HepG2 (cell line): ENCODE results near the gene SCN7A. TPM values are rescaled to one million over a fixed set of nuclear protein-coding genes. Genes with fewer than 3 reads are reported as not detected.

Source experiments
- HOXD1 ChIP-seq: sonication (generic); formaldehyde crosslinking; IDR thresholded peaks from 2 replicates; pipeline ENCODE4 v1.5.0; 2020; ENCODE audit warnings: missing genetic modification reagents
- ISL2 ChIP-seq: sonication (generic); formaldehyde crosslinking; IDR thresholded peaks from 2 replicates; pipeline ENCODE4 v1.5.0; 2020; ENCODE audit warnings: missing genetic modification reagents
- KLF11 ChIP-seq: IDR thresholded peaks from 2 replicates; pipeline ENCODE4 v1.6.1; 2016; ENCODE audit warnings: missing compliant biosample characterization
- MEIS2 ChIP-seq: sonication (generic); formaldehyde crosslinking; IDR thresholded peaks from 2 replicates; pipeline ENCODE4 v1.9.0; 2021; ENCODE audit warnings: mild to moderate bottlenecking, missing genetic modification reagents
- POGZ ChIP-seq: sonication (generic); formaldehyde crosslinking; IDR thresholded peaks from 2 replicates; pipeline ENCODE4 v1.4.0; 2020; ENCODE audit warnings: mild to moderate bottlenecking, missing genetic modification reagents
- RARA ChIP-seq: IDR thresholded peaks from 2 replicates; pipeline ENCODE4 v1.6.1; 2016; ENCODE audit warnings: missing genetic modification reagents, missing compliant biosample characterization
- RNF2 ChIP-seq: fragments of 450-650 bp; conservative IDR thresholded peaks from 2 replicates; pipeline ENCODE4 v1.6.1; 2016; ENCODE audit warnings: low read depth
- SAFB2 ChIP-seq: sonication (generic); formaldehyde crosslinking; IDR thresholded peaks from 2 replicates; pipeline ENCODE4 v1.5.1; 2020; ENCODE audit warnings: missing genetic modification reagents, low read depth, mild to moderate bottlenecking, borderline replicate concordance
- ZFP36 ChIP-seq: fragments of 150-350 bp; IDR thresholded peaks from 2 replicates; pipeline ENCODE4 v1.6.1; 2018; ENCODE audit warnings: borderline replicate concordance, low read length, low read depth; ENCODE audit not compliant: partially characterized antibody
- ZNF205 ChIP-seq: IDR thresholded peaks from 2 replicates; pipeline ENCODE4 v1.6.1; 2018; ENCODE audit warnings: missing biosample characterization, missing genetic modification reagents
- ZNF235 ChIP-seq: sonication (generic); formaldehyde crosslinking; IDR thresholded peaks from 2 replicates; pipeline ENCODE4 v1.8.1; 2023; ENCODE audit warnings: mild to moderate bottlenecking, missing genetic modification reagents, borderline replicate concordance
- ZNF263 ChIP-seq: sonication (generic); formaldehyde crosslinking; IDR thresholded peaks from 2 replicates; pipeline ENCODE4 v1.4.0; 2020; ENCODE audit warnings: missing genetic modification reagents
- ZNF891 ChIP-seq: sonication (generic); formaldehyde crosslinking; IDR thresholded peaks from 2 replicates; pipeline ENCODE4 v1.5.0; 2020; ENCODE audit warnings: mild to moderate bottlenecking, missing genetic modification reagents
- ZSCAN22 ChIP-seq: sonication (generic); formaldehyde crosslinking; IDR thresholded peaks from 2 replicates; pipeline ENCODE4 v1.4.0; 2020; ENCODE audit warnings: mild to moderate bottlenecking, missing genetic modification reagents
- polyA plus RNA-seq, 8 experiments: library from polyadenylated mRNA; depleted of rRNA in 3 of 8; stranded (reverse) in 7 of 8; unstranded in 1 of 8; fragments of >200 nt; fragmentation: Illumina TruSeq in 4 of 8; extraction: Trizol in 4 of 8; gene quantifications; 2 replicates each; pipeline versions ENCODE4 v1.2.1 to v1.2.3, GENCODE V29; 2011 to 2016; ENCODE audit warnings: low read depth in 4 of 8, missing spikeins in 1 of 8, mixed read lengths in 1 of 8; ENCODE audit not compliant: insufficient read depth in 1 of 8
- total RNA-seq, 5 experiments: library from RNA; depleted of rRNA; stranded (reverse); fragments of >200 nt; fragmentation: Illumina TruSeq; extraction: Trizol; gene quantifications; 2 replicates each; pipeline ENCODE4 v1.2.3, GENCODE V29; 2016; ENCODE audit warnings: low read depth in 1 of 5
- TF ChIP-seq, protein P1 (sequence below), 2 experiments: sonication (generic) in 1 of 2; formaldehyde crosslinking in 1 of 2; IDR thresholded peaks; 2 replicates each; pipeline versions ENCODE4 v1.4.0 to v1.6.1; 2016 to 2020; ENCODE audit warnings: borderline replicate concordance in 1 of 2, low read depth in 1 of 2, mild to moderate bottlenecking in 1 of 2, missing genetic modification reagents in 1 of 2
- TF ChIP-seq, protein P2 (sequence below), 2 experiments: sonication (generic) in 1 of 2; formaldehyde crosslinking in 1 of 2; IDR thresholded peaks; 2 replicates each; pipeline versions ENCODE4 v1.6.1 to v1.9.0; 2014 to 2022; ENCODE audit warnings: antibody characterized with exemption in 1 of 2, borderline replicate concordance in 1 of 2, inconsistent platforms in 1 of 2, low read depth in 1 of 2, missing genetic modification reagents in 1 of 2
- TF ChIP-seq, protein P3 (sequence below): sonication (generic); formaldehyde crosslinking; IDR thresholded peaks from 2 replicates; pipeline ENCODE4 v1.8.0; 2022; ENCODE audit warnings: missing genetic modification reagents, low read depth, mild to moderate bottlenecking, borderline replicate concordance

The SCN7A gene
- total and polyA plus RNA-seq, 2 of the 13 experiments (the other 11 are each of a cell fraction or from before 2014, with no cell fraction given) = 0.01 TPM; not detected in 1

DNA sequence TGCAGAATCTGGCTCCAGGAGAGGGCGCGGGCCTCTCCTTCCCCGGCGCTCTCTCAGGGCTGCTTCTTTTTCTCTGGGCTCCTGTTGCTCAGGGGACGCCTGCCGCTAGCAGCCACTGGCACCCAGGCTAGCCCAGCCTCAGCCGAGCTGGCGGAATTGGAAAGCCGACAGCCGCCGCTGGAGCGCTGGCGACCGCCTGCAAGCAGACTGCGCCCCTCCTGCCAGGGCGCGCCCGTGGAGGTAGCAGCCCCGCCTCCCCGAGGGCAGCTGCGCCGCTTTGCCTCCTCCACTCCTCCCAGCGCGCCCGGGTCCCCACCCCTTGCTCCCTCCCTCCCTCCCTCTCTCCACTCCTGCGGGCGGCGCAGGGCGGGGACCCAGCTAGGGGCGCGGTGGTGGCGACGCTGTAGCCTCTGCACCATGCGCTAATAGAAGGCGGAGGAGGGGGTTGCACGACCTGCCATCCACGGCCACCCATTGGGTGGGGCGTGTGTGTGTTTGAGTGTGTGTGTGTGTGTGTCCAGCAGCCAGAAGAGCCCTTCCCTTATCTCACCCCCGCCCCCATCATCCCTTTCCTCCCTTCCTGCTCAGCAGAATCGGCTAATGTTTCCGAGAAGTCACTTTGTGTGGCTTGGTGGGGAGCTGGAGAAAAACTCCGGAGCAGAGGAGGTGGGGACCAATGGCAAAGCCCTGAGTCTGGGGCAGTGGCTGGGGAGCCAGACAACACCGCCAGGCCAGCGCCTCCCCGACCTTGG is 118.1 kb downstream of the SCN7A start, which contains the start of gene SCN9A (continued):
- peak; percentile 51 for TF ChIP-seq RARA (CRISPR knock-in tag)
- TF ChIP-seq ZSCAN22 (CRISPR knock-in tag) = no peak
- TF ChIP-seq RNF2 = no peak
- TF ChIP-seq, protein P1, sequence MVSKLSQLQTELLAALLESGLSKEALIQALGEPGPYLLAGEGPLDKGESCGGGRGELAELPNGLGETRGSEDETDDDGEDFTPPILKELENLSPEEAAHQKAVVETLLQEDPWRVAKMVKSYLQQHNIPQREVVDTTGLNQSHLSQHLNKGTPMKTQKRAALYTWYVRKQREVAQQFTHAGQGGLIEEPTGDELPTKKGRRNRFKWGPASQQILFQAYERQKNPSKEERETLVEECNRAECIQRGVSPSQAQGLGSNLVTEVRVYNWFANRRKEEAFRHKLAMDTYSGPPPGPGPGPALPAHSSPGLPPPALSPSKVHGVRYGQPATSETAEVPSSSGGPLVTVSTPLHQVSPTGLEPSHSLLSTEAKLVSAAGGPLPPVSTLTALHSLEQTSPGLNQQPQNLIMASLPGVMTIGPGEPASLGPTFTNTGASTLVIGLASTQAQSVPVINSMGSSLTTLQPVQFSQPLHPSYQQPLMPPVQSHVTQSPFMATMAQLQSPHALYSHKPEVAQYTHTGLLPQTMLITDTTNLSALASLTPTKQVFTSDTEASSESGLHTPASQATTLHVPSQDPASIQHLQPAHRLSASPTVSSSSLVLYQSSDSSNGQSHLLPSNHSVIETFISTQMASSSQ (IDR thresholded peaks at IDR 0.05; ENCODE audit: low read depth) = no peak
- TF ChIP-seq, protein P1 (CRISPR knock-in tag; IDR thresholded peaks at IDR 0.05; ENCODE audit: borderline replicate concordance) = peak; percentile 61
- TF ChIP-seq ZNF891 = no peak; the same call in 1 of the 2 replicates
- TF ChIP-seq ZNF263 (CRISPR knock-in tag) = peak; percentile 56; the same call in 1 of the 2 replicates
- TF ChIP-seq, protein P2, sequence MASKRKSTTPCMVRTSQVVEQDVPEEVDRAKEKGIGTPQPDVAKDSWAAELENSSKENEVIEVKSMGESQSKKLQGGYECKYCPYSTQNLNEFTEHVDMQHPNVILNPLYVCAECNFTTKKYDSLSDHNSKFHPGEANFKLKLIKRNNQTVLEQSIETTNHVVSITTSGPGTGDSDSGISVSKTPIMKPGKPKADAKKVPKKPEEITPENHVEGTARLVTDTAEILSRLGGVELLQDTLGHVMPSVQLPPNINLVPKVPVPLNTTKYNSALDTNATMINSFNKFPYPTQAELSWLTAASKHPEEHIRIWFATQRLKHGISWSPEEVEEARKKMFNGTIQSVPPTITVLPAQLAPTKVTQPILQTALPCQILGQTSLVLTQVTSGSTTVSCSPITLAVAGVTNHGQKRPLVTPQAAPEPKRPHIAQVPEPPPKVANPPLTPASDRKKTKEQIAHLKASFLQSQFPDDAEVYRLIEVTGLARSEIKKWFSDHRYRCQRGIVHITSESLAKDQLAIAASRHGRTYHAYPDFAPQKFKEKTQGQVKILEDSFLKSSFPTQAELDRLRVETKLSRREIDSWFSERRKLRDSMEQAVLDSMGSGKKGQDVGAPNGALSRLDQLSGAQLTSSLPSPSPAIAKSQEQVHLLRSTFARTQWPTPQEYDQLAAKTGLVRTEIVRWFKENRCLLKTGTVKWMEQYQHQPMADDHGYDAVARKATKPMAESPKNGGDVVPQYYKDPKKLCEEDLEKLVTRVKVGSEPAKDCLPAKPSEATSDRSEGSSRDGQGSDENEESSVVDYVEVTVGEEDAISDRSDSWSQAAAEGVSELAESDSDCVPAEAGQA (IDR thresholded peaks at IDR 0.05; ENCODE audit: low read depth) = no peak
- TF ChIP-seq, protein P2 (CRISPR knock-in tag; IDR thresholded peaks at IDR 0.05; ENCODE audit: borderline replicate concordance) = no peak
- TF ChIP-seq KLF11 (CRISPR knock-in tag) = peak; percentile 35; the same call in 1 of the 2 replicates
- peak; percentile 36; the same call in 1 of the 2 replicates for TF ChIP-seq SAFB2 (CRISPR knock-in tag)
- no peak for TF ChIP-seq ZNF235 (CRISPR knock-in tag)
- TF ChIP-seq ISL2 (CRISPR knock-in tag) = peak; percentile 57
- TF ChIP-seq, protein P3, sequence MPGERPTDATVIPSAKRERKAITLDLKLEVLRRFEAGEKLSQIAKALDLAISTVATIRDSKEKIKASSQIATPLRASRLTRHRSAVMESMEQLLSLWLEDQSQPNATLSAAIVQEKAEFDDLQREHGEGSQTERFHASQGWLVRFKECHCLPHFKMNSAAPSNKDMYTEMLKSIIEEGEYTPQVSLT (CRISPR knock-in tag) = no peak
- no peak for TF ChIP-seq ZFP36
- no peak for TF ChIP-seq ZNF205
- no peak for TF ChIP-seq MEIS2
- no peak; the same call in 1 of the 2 replicates for TF ChIP-seq HOXD1
- peak; percentile 97 for TF ChIP-seq POGZ (CRISPR knock-in tag)
